Stimulated activated CD8-positive, alpha-beta memory T cell treated with anti-CD3 and anti-CD28 coated beads, Interleukin-2, amount 100 ng/mL, for 1 hour (primary cell): Measurements from ENCODE around the gene TMEM86B.

ENCODE experiments used
- DNase-seq, 2 donors: peaks; one replicate each; pipeline ENCODE4 v3.0.0-alpha.2; 2020; ENCODE audit warnings: low read depth in 2 of 2

TMEM86B gene, protein sequence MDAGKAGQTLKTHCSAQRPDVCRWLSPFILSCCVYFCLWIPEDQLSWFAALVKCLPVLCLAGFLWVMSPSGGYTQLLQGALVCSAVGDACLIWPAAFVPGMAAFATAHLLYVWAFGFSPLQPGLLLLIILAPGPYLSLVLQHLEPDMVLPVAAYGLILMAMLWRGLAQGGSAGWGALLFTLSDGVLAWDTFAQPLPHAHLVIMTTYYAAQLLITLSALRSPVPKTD

DNA sequence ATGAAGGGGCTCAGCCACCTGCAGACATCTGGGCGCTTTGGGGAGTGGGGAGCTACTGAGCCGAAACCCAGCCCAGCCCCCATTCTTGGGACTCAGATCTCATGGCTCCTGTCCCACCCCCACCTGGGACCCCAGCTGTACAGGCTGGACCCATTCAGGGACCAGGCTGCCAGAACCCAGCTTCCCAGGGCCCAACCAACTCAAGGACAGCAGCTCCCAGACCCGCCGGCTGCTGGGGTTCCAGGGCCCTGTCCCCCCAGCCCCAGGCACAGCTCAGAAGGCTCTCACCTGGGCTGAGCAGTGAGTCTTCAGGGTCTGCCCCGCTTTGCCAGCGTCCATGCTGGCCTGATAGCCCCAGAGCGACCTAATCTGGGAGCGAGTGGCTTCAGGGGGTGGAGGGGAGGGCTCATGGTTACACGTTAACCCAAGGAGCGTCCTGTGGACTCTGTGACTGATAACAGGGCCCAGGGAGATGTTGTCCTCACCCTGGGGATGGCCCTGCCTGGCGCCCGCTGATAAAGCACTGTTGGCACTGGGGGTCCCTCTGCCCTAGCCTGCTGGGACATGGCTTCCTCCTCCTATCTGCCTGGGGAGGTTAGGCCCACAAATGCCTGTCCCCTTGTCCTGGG lies at the start of gene TMEM86B:
Gene TMEM86B (minus strand): TSS at position 361 of the 629 bp plus-strand sequence. CDS start 22 bp downstream, at position 339.
- DNase-seq = no peak

DNA sequence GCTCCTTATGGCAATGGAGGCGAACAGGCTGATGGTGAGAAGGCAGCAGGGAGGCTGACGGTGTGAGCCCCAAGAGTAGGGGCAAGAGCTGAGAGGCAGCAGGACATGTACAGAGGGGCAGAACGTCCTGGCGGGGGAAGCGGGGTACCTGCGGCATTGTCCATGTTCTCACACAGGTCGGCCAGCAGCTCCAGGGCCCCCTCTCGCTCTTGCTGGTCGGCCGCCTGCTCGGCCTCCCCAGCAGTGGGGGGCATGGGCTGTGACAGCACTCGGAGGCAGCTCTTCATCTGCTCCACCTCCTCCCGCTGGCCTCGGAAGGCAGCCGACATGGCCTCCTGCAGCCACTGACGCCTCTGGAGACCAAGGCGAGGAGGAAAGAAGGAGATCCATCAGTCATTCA lies 48.9 kb upstream of the TMEM86B start:
- DNase-seq = no peak

DNA sequence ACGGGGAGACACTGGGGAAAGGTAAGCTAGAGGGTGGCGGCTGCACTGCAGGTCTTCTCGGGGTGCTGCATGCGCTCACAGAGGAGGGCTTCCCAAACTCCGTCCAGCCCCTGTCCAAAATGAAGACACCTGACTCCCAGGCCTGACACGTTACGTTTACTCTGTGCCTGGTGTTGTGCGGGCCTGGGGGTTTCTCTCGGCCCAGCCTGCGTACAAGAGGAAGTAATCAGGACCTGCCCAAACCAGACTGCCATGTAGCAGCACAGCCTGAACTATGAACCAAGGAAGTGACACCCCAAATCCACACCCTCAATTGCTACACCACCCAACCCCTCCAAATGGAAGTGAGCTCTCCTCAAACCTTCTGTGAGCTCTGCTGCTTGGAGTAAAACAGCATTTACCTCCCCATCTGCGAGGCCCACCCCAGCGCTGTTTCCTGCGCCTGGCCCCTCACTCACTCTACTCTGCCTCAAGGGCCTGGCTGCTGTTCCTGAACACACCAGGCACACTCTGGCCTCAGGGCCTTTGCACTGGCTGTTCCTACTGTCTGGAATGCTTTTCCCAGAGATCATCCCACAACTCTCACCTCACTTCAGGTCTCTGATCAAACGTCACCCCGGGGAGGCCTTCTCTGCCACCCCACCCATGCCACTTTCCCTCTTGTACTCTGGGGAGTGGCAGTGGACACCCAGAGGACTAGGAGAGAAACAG lies 48.3 kb upstream of the TMEM86B start:
- no peak for DNase-seq

DNA sequence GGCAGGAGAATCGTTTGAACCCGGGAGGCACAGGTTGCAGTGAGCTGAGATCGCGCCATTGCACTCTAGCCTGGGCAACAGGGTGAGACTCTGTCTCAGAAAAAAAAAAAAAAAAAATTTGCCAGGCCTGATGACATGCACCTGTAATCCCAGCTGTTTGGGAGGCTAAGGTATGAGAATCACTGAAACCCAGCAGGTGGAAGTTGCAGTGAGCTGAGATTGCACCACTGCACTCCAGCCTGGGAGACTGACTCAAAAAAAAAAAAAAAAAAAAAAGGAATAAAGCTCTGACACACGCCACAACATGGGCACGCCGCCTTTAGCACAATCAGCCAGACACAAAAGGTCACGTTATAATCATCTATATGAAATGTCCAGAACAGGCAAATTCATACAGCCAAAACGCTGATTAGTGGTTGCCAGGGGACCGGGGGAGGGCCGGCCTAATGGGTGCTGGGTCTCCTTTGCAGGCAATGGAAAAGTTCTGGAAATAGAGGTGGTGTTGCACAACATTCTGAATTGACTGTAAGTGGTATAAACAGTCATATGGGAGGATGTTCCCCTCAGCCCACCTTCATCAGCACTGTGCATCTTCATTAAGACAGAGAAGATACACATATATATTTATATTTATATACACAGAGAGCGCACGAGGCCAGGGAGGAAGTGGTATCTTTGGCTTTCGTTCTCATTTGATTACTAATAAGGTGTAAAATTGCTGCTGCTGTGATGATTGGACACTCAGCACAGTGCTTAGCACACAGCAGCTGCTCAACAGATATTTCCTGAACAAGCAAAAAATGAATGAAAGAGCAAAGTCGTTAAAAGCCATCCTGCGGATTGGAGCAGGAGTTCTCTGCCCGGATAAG lies 47.5 kb upstream of the TMEM86B start:
- no peak for DNase-seq

DNA sequence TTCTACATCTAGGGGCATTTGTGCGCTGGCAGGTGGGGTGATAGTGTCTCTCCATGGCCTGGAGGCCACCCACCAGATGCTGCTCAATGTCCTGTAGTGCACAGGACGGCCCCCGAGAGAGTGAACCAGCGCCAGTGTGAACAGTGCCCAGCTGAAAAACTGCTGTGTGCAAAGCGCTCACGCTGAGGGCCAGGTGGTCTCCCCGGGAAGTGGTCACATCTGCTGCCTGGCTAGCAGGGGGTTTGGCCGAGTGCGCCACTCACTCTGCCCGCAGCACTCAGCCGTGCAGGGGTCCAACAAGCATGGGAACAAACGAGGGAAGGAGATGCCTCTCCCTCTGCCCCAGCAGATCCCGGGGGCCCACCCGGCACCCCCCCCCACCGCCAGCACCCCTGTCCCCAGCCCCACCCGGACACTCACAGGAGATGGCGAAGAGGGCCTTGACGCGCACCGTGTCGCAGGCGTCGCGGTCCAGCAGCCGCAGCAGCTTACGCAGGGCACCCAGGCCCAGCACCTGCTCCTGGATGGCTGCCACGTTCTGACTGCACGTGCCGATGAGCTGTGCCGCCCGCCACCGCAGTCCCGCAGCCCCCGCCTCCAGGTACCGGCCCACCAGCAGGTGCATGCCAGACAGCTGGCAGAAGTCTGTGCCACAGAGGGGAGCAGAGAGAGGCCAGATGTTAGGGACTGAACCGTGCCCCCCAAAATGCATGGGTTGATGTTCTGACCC lies 45.6 kb upstream of the TMEM86B start:
- no peak for DNase-seq

DNA sequence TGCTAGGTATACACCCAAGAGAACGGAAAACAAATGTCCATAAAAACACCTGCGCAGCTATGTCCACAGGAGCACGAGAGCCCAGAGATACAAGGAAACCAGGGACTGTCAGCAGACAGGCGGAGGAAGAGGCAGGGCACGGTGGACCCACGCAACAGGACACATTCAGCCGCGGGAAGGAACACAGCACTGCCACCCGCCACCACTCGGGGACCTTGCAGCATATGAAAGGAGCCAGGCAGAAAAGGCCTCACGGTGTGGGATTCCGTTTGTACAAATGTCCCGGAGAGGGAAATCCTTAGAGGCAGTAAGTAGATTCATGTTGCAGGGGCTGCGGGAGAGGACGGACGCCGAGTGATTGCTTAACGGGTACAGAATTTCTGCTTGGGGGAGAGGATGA lies 43.6 kb upstream of the TMEM86B start:
- no peak for DNase-seq

DNA sequence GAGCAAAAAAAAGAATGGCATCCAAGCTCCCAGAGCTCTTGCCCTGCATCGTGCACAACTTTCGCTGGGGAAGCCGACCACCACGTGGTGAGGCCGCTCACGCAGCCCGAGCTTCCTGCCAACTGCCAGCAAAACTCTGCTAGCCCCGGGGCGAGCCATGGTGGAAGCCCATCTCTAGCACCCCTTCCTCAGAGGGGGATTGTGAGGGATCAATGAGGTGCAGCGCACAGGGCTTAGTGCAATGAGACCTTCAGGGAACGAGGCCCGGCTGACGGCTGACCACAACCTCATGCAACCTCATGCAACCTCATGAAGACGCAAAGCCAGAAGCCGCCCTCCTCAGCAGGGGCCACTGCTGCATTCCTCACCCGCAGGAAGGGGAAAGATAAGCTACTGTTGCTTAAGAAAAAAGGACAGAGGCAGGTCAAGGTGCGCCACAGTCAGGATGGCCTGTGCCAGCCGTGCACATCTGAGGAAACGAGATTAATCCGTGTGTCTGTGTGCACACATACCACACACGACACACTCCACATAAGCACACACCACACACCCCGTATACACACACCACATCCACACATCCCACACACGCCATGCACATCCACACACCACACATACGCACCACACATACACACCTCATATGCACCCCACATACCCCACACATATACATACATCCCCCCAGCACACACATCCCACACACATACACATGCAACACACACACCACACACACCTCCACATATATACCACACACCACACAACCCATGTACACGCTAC lies 41.8 kb upstream of the TMEM86B start:
- no peak for DNase-seq

DNA sequence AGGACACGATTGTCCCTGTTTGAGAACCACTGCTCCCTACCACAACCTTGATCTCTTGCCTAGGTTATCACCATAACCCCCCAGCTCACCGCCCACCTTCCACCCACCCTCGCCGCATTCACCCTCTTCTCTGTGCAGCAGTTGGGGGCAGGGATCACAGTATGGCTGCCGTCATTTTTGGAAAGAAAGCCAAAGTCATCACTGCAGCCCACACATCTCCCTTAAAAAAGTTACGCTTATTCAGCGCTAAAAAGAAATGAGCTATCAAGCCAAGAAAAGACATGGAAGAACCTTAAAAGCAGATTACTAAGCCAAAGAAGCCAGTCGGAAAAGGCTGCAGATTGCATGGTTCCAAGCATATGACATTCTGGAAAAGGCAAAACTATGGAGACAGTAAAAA lies 40.7 kb upstream of the TMEM86B start:
- no peak for DNase-seq

DNA sequence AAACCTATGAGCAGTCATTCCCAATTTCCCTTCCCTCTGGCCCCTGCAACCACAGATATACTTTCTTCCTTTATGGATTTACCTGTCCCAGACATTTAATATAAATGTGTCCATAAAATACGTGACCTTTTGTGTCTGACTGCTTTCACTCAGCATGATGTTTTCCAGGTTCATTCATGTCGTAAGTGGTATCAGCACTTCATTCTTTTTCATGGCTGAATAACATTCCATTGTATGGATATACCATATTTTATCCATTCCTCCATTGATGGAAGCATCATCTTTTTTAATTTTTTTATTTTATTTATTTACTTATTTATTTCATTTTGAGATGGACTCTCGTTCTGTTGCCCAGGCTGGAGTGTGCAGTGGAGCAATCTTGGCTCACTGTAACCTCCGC lies 38.3 kb upstream of the TMEM86B start:
- no peak for DNase-seq

DNA sequence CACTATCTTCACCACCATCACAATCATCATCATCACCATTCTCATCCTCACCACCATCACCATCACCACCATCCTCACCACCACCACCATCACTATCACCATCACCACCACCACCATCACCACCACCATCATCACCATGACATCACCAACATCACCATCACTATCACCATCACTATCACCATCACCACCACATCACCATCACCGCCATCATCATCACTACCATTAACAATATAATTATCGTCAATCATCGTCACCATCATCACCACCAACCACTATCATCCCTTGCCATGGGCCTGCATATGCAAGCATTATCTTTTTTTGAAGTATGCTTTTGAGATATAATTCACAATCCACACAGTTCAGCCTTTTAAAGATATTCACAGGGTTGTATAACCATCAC lies 37.8 kb upstream of the TMEM86B start:
- DNase-seq = no peak

DNA sequence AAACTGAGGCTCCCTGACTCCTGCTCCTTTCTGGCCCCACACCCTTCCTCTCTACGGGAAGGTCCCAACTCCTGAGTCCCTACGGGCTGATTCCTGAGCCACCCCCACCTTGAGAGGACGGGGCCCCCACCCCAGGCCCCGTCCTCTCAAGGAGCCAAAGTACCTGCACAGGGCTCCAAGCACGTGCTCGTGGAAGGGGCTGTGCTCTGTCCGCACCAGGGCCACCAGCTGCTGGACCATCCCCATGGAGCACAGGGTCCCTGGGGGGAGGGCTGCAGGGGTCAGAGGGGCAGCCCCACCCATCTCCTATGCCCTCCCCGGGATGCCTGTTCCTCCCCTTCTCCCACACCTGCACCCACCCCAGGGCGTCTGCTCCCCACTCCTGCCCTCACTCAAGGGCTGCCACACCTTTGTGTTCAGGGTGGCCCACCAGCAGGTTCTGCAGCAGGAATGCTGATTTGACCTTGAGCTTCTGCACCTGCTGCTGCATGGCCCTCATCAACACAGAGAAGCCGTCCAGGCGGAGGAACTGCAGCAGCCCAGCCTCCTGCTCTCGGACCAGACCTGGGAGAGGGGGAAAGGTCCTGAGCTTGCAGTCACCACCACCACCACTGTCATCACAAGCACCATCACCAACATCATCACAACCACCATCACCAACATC lies 37.3 kb upstream of the TMEM86B start:
- DNase-seq = no peak

DNA sequence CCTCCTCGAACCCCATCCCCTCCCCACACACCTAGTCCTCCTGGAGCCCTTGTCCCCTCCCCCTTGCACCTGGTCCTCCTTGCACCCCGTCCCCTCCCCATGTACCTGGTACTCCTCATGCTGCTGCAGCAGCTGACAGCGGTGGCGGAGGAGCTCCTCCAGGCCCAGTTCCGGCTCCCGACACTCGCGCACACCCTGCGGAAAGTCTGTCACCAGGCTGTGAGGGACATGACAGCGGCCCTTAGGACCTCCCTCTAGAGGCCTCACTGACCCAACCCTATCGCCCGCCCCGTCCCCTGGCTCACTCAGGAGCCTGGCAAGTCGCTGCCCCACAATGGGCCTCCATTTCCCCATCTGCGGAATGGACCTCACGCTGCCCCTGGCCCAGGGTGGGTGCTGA lies 36.6 kb upstream of the TMEM86B start:
- DNase-seq = no peak

DNA sequence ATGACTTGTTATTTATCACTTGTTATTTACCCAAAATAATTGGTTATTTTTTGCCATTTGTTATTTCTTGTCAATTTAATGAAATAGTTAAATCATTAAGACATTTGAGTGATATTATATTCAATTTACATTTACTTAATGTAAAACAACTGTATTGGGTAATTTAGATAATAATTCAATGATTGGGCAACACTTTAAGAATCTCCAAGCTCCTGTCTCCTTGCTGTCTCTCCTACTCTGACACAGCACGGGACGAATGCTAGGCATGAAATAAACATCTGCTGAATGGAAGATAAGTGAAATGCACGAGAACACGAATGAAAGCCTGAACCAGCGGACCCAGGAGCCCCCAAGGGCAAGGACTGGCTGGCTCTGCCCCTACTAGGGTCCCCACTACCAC lies 36.0 kb upstream of the TMEM86B start:
- no peak for DNase-seq

DNA sequence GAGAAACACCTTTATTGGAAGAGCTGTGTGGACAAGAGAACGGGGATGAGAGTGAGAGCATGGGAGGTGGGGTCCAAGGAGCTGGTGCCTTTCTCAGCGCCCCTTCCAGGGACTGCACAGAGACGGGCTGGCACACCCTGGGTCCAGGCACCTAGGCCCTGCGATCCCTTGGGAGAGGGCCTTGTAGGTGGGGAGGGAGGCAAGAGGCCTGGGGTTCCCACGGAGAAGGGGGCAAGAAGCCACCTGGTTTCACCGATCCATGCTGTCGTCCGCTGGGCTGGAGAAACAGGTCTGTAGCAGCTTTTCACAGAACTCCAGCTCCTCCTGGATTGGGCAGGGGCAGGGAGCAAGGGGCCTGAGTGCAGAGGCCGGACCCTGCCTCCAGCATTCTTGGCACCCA lies 33.8 kb upstream of the TMEM86B start:
- no peak for DNase-seq

DNA sequence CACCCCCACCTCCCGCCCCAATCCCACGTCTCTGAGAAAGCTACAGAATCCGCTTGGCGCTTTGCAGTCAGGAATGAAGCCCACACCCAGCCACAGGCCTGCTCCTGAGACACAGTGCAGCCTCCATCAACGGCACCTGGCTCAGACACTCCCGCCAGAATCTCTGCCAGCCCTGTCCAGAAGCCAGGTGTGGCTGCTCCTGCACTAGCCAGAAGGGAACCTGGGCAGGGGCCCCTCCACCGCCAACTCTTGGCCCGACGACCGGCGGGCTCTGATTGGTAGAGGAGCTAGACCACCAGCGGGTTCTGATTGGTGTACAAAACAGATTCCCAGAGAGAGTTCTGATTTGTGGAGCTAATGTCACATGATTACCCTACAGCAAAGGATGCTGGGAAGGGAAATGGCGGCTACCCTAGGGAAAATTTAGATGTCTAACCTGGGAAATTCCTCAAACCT lies 33.1 kb upstream of the TMEM86B start:
- no peak for DNase-seq

DNA sequence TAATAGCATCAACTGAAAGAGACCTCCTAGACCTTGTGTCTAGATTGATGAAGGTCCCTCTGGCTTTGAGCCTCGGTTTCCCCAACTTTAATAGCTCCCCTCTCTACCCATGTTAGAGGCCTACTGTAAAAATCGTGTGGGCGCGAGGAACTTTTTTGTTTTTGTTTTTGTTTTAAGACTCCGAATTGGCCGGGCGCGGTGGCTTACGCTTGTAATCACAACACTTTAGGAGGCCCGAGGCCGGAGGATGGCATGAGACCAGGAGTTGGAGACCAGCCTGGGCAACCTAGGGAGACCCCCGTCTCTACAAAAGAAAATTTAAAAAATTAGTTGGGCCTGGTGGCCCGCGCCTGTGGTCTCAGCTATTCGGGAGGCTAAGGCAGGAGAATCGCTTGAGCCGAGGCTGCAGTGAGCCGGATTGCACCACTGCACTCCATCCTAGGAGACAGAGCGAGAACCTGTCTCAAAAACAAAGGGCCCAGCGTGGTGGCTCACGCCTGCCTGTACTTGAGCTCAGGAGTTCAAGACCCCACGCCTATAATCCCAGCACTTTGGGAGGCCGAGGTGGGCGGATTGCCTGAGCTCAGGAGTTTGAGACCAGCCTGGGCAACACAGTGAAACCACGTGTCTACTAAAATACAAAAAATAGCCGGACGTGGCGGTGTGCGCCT lies 31.1 kb upstream of the TMEM86B start:
- DNase-seq = no peak

DNA sequence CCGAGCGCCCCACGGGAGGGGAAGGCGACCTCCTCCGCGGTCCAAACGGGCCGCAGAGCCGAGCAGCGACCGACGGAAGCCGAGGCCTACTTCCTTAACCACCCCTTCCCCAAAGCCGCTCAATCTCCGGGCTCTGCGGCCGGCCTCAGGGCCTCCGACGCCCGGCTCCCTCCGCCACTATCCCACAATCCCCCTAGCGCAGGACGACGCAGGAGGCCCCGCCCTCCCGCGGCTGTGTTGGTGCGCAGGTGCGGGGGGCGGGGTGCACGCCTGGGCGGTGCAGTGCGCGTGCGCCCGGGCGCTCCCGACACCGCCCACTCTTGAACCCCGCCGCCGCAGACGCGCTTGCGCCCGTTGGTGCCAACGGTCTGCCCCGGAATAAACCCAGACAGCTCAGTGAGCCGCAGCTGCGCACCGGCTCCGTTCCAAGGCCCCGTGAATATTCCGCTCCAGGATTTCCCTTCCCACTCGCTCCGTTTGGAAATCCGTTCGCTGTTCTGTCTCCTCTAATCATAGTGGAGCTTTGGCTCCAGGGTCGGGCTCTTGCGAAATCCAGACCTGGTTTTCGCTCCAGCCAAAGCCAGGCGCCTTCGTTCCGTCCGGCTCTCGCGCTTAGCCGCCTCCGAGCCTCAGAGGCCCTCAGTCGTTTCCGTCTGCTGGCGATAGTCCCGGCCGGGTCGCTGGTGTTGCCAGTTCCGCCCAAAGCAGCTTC lies 30.4 kb upstream of the TMEM86B start, which contains the start of gene PPP6R1:
Gene PPP6R1 (minus strand): TSS at position 190 of the 712 bp plus-strand sequence. CDS start 11,914 bp downstream, outside the sequence.
- peak; percentile 86 for DNase-seq

DNA sequence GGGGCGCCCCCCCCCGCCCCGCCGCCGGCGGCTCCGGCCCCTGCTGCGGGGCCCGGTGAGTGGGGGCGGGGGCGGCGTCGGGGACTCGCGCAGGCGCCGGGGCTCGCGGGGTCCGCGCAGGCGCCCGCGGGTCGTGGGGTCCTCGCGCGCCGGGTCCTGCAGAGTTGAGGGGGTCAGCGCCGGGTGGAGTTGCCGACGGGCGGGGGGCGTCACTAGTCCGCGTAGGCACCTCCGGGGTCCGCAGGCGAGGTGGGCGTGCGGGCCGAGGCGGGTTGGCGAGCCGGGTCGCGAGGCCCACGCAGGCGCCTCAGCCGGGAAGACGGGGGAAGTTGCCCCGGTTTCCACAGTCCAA lies 29.9 kb upstream of the TMEM86B start:
- DNase-seq = peak in 1 of 2 donors; percentile 29
